Right atrium auricular region (tissue), 2 donors: ENCODE results near the gene NEU2. TPM values are rescaled to one million over a fixed set of nuclear protein-coding genes. Genes with fewer than 3 reads are reported as not detected.
"Not testable (repeated sequence)": the region's sequence is repeated elsewhere in the genome, so short reads cannot be mapped to it uniquely, and the experiment has no call there.

Experiments
- DNase-seq: peaks from one replicate; pipeline ENCODE4 v3.0.0-alpha.2; 2019; ENCODE audit warnings: low spot score
- H3K27ac ChIP-seq, 2 donors: fragments of 200-600 bp; sonication (generic); 1 replicate in 1 of 2; 2 replicates in 1 of 2; pipeline ENCODE4 v1.5.1; 2016 to 2019
- H3K27me3 ChIP-seq, 2 donors: fragments of 200-600 bp; sonication (generic); one replicate each; pipeline versions ENCODE4 v1.5.1 to v1.6.0; 2017 to 2019
- H3K36me3 ChIP-seq: fragments of 200-600 bp; sonication (generic); one replicate; pipeline ENCODE4 v1.5.1; 2016
- H3K4me1 ChIP-seq, 2 donors: fragments of 200-600 bp; sonication (generic); one replicate each; pipeline versions ENCODE4 v1.5.1 to v1.6.0; 2017 to 2019
- H3K4me3 ChIP-seq, 2 donors: fragments of 200-600 bp; sonication (generic); 1 replicate in 1 of 2; 2 replicates in 1 of 2; pipeline ENCODE4 v1.5.1; 2017 to 2019; ENCODE audit warnings: mild to moderate bottlenecking in 1 of 2, moderate library complexity in 1 of 2
- H3K9me3 ChIP-seq, 2 donors: fragments of 200-600 bp; sonication (generic); one replicate each; pipeline ENCODE4 v1.5.1; 2019
- CTCF ChIP-seq, 2 donors: fragments of 200-600 bp; sonication (generic); IDR thresholded peaks; one replicate each; pipeline ENCODE4 v1.5.1; 2019; ENCODE audit warnings: antibody characterized with exemption in 2 of 2
- total RNA-seq, 2 donors: library from RNA; depleted of rRNA; stranded (reverse); fragments of >200 nt; gene quantifications; one replicate each; pipeline ENCODE4 v1.1.0, GENCODE V29; 2016

NEU2 gene
- total RNA-seq, 2 donors from 2014 or later = not detected

- no peak for TF ChIP-seq CTCF (IDR thresholded peaks at IDR 0.05)
- Histone ChIP-seq H3K4me1 (peaks cover 0 to 41% of the 10 kb centered on the region in 2 donors), H3K4me3 (no peak overlapping the region), H3K27me3 (no peaks in the 10 kb centered on the region), H3K27ac (no peak overlapping the region), H3K9me3 (no peaks in the 10 kb centered on the region), H3K36me3 (no peaks in the 10 kb centered on the region)
- DNase-seq = no peak
Observed at GRCh38 chr2:233062946-233063268, 30.4 kb downstream of the NEU2 start.

- H3K9me3 ChIP-seq = no peaks in the 10 kb centered on the region
- no peak overlapping the region for H3K4me3 ChIP-seq
- H3K36me3 ChIP-seq = no peaks in the 10 kb centered on the region
- DNase-seq = no peak
- peaks cover 0 to 41% of the 10 kb centered on the region in 2 donors for H3K4me1 ChIP-seq
- H3K27ac ChIP-seq = no peak overlapping the region
- H3K27me3 ChIP-seq = no peaks in the 10 kb centered on the region
- no peak for TF ChIP-seq CTCF (IDR thresholded peaks at IDR 0.05)
Observed at GRCh38 chr2:233063269-233063975, 30.9 kb downstream of the NEU2 start.

GRCh38 chr2:233063976-233064411, 31.5 kb downstream of the NEU2 start:
- H3K4me3 ChIP-seq = no peak overlapping the region
- no peaks in the 10 kb centered on the region for H3K9me3 ChIP-seq
- no peak overlapping the region for H3K27ac ChIP-seq
- no peak for DNase-seq
- no peaks in the 10 kb centered on the region for H3K36me3 ChIP-seq
- no peak for TF ChIP-seq CTCF (IDR thresholded peaks at IDR 0.05)
- no peaks in the 10 kb centered on the region for H3K27me3 ChIP-seq
- peaks cover 0 to 40% of the 10 kb centered on the region in 2 donors for H3K4me1 ChIP-seq

GRCh38 chr2:233064530-233065199, 32.2 kb downstream of the NEU2 start:
- Histone ChIP-seq H3K27ac (no peak overlapping the region), H3K9me3 (no peaks in the 10 kb centered on the region), H3K27me3 (no peaks in the 10 kb centered on the region), H3K4me1 (peaks cover 0 to 34% of the 10 kb centered on the region in 2 donors), H3K4me3 (no peak overlapping the region), H3K36me3 (no peaks in the 10 kb centered on the region)
- DNase-seq = no peak
- TF ChIP-seq CTCF (IDR thresholded peaks at IDR 0.05) = no peak

- peaks cover 0 to 33% of the 10 kb centered on the region in 2 donors for H3K4me1 ChIP-seq
- H3K4me3 ChIP-seq, H3K9me3 ChIP-seq, H3K27me3 ChIP-seq, DNase-seq, H3K36me3 ChIP-seq, H3K27ac ChIP-seq: not testable (repeated sequence)
Observed at GRCh38 chr2:233065200-233065589, 32.7 kb downstream of the NEU2 start.

- no peak overlapping the region for H3K4me3 ChIP-seq
- no peaks in the 10 kb centered on the region for H3K9me3 ChIP-seq
- no peaks in the 10 kb centered on the region for H3K36me3 ChIP-seq
- H3K27ac ChIP-seq = no peak overlapping the region
- no peak for DNase-seq
- no peak for TF ChIP-seq CTCF (IDR thresholded peaks at IDR 0.05)
- peaks cover 0 to 28% of the 10 kb centered on the region in 2 donors for H3K4me1 ChIP-seq
- no peaks in the 10 kb centered on the region for H3K27me3 ChIP-seq
Observed at GRCh38 chr2:233065954-233066470, 33.5 kb downstream of the NEU2 start.
